WI38 (cell line): ENCODE results near the gene SLC25A47.
A peak's percentile ranks its signal among the peaks of the same experiment; 100 is the strongest.
"Not testable (repeated sequence)": the region's sequence is repeated elsewhere in the genome, so short reads cannot be mapped to it uniquely, and the experiment has no call there.

Experiments used
- H3K4me3 ChIP-seq: 2 replicates; pipeline ENCODE4 v1.5.1; 2011; ENCODE audit warnings: low read depth, mild to moderate bottlenecking, control low read depth, low read length
- CTCF ChIP-seq: IDR thresholded peaks from 2 replicates; pipeline ENCODE4 v1.5.1; 2012; ENCODE audit warnings: low read depth, mild to moderate bottlenecking, control low read depth, low read length

The SLC25A47 gene

GRCh38 chr14:100281286-100282082 lies 41.7 kb upstream of the SLC25A47 start:
- H3K4me3 ChIP-seq, result no peak overlapping the region
- no peak for TF ChIP-seq CTCF

GRCh38 chr14:100282083-100282350 lies 41.1 kb upstream of the SLC25A47 start:
- H3K4me3 ChIP-seq, result no peak overlapping the region
- TF ChIP-seq CTCF, result no peak

GRCh38 chr14:100282766-100283419 lies 40.2 kb upstream of the SLC25A47 start:
- no peak for TF ChIP-seq CTCF

GRCh38 chr14:100283436-100283835 lies 39.7 kb upstream of the SLC25A47 start:
- not testable (repeated sequence) for H3K4me3 ChIP-seq

More at GRCh38 chr14:100282766-100283419, 40.2 kb upstream of the SLC25A47 start:
- H3K4me3 ChIP-seq, result no peak overlapping the region

- no peak for TF ChIP-seq CTCF
- H3K4me3 ChIP-seq, result no peak overlapping the region
Measured at GRCh38 chr14:100283984-100284881, 38.9 kb upstream of the SLC25A47 start.

GRCh38 chr14:100285021-100285912 lies 37.9 kb upstream of the SLC25A47 start:
- peak; percentile 76 for TF ChIP-seq CTCF
- H3K4me3 ChIP-seq, result peak overlapping the region; percentile 65

- H3K4me3 ChIP-seq, result peak overlapping the region; percentile 65
- TF ChIP-seq CTCF, result no peak
Measured at GRCh38 chr14:100285913-100286400, 37.2 kb upstream of the SLC25A47 start.
